Adrenal gland (tissue), 12 donors: Measurements from ENCODE around the gene CCDC146. TPM values are rescaled to one million over a fixed set of nuclear protein-coding genes. Genes with fewer than 3 reads are reported as not detected.

Experiments
- DNase-seq, 7 donors: peaks; one replicate each; pipeline ENCODE4 v3.0.0-alpha.2; 2019 to 2020
- H3K27ac ChIP-seq, 5 donors: fragments of 200-600 bp; sonication (generic) in 4 of 5; 1 replicate in 3 of 5; 2 replicates in 2 of 5; pipeline versions ENCODE4 v1.5.1 to v1.8.0; 2016 to 2020; ENCODE audit warnings: mild to moderate bottlenecking in 1 of 5
- H3K27me3 ChIP-seq: fragments of 200-600 bp; 2 replicates; pipeline ENCODE4 v1.8.0; 2021
- H3K36me3 ChIP-seq, 2 donors: fragments of 200-600 bp; replicated peaks in 1 of 2; 1 replicate in 1 of 2; 2 replicates in 1 of 2; pipeline versions ENCODE4 v1.5.1 to v1.8.0; 2018 to 2022
- H3K4me1 ChIP-seq, 2 donors: fragments of 200-600 bp; replicated peaks in 1 of 2; 1 replicate in 1 of 2; 2 replicates in 1 of 2; pipeline versions ENCODE4 v1.5.1 to v1.8.0; 2018 to 2021
- H3K4me3 ChIP-seq, 4 donors: fragments of 200-600 bp; sonication (generic) in 3 of 4; one replicate each; pipeline ENCODE4 v1.5.1; 2016 to 2018
- H3K9me3 ChIP-seq, 3 donors: fragments of 200-600 bp; sonication (generic) in 1 of 3; replicated peaks in 1 of 3; 1 replicate in 2 of 3; 2 replicates in 1 of 3; pipeline versions ENCODE4 v1.5.1 to v1.8.0; 2016 to 2021
- POLR2A ChIP-seq, 2 donors: fragments of 450-650 bp; IDR thresholded peaks; one replicate each; pipeline ENCODE4 v1.6.1; 2017; ENCODE audit warnings: antibody characterized with exemption in 2 of 2, mild to moderate bottlenecking in 2 of 2, moderate library complexity in 1 of 2
- WGBS, 4 donors: extraction: QIAGEN DNeasy Blood & Tissue Kit in 2 of 4; methylation state at CpG; one replicate each; pipeline versions ENCODE4 v1.1.5 to v1.1.7; 2013 to 2017; 5-methylcytosine and 5-hydroxymethylcytosine counted together
- intact Hi-C, 2 donors: fragments of 100-400 bp; cut with DNase I; formaldehyde crosslinking; loops; one replicate each; pipeline versions ENCODE4 v1.14.1 to v1.15.0; 2022 to 2023
- polyA plus RNA-seq, 3 donors: library from polyadenylated mRNA; stranded (reverse); fragments of 200-250 nt in 2 of 3; fragments of 350-450 nt in 1 of 3; fragmentation: Illumina TruSeq in 1 of 3; extraction: RNeasy Lipid Tissue Mini Kit (QIAGEN cat#74804) in 1 of 3; gene quantifications; one replicate each; pipeline ENCODE4 v1.2.3, GENCODE V29; 2013 to 2014
- total RNA-seq, 9 donors: library from RNA; depleted of rRNA in 4 of 9; stranded (reverse); fragments of >200 nt in 4 of 9; fragments of 120-200 nt in 1 of 9; fragmentation: NEBNext Ultra II Directional in 1 of 9; extraction: Animal tissue kit (Norgen Biotek cat#: 25700) in 1 of 9; gene quantifications; one replicate each; pipeline versions ENCODE4 v1.1.0 to v1.2.4, GENCODE V29; 2013 to 2023
- TF ChIP-seq, protein P1 (sequence below), 6 experiments: fragments of 450-650 bp in 4 of 6; fragments of 200-600 bp in 2 of 6; sonication (generic) in 1 of 6; IDR thresholded peaks; 1 replicate in 5 of 6; 2 replicates in 1 of 6; pipeline versions ENCODE4 v1.5.1 to v1.8.0; 2016 to 2021; ENCODE audit warnings: antibody characterized with exemption in 6 of 6, mild to moderate bottlenecking in 2 of 6, moderate library complexity in 1 of 6
- donor health status: healthy with polysubstance abuse.
- donor health status: Bipolar disorder and iron deficiency.
- donor health status: DM: yes; HTN: yes; CAD: no.
- donor health status: DM: no; HTN: no; CAD: no.
- donor health status: DM: no; HTN: no; CAD: no.
- donor health status: DM: yes; HTN: yes; CAD: no.

CCDC146 gene
- total and polyA plus RNA-seq, 12 donors, result 0.79 to 8.7 (median 5.1) TPM

DNA sequence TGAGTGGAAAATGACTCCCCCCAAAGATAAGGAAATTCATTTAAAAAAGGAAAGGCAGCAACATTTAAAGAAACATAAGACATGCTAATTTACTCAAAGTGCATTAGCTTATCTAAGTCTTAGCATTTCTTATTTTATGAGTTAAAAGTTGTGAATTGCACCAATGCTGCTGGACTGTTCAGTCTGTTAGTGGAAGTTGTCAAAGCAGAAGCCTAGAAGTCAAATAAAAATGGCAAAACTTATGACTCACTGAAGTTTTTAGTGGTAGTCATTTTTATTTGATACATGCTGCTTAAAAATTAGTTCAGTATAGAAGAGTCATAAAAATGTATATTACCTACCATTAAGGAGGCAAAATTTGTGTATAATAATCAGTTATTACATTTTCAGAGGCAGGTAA is 168.0 kb downstream of the CCDC146 start:
- H3K4me3 ChIP-seq, result no peak overlapping the region
- no peak overlapping the region for H3K27ac ChIP-seq
- intact Hi-C loops, result no loop called here
- H3K27me3 ChIP-seq, result no peaks in the 10 kb centered on the region
- no peaks in the 10 kb centered on the region for H3K36me3 ChIP-seq
- no peak for DNase-seq
- no peak for TF ChIP-seq POLR2A (IDR thresholded peaks at IDR 0.05)
- TF ChIP-seq, protein P1, sequence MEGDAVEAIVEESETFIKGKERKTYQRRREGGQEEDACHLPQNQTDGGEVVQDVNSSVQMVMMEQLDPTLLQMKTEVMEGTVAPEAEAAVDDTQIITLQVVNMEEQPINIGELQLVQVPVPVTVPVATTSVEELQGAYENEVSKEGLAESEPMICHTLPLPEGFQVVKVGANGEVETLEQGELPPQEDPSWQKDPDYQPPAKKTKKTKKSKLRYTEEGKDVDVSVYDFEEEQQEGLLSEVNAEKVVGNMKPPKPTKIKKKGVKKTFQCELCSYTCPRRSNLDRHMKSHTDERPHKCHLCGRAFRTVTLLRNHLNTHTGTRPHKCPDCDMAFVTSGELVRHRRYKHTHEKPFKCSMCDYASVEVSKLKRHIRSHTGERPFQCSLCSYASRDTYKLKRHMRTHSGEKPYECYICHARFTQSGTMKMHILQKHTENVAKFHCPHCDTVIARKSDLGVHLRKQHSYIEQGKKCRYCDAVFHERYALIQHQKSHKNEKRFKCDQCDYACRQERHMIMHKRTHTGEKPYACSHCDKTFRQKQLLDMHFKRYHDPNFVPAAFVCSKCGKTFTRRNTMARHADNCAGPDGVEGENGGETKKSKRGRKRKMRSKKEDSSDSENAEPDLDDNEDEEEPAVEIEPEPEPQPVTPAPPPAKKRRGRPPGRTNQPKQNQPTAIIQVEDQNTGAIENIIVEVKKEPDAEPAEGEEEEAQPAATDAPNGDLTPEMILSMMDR (IDR thresholded peaks at IDR 0.05), result no peak
- H3K9me3 ChIP-seq, result no peaks in the 10 kb centered on the region
- no peaks in the 10 kb centered on the region for H3K4me1 ChIP-seq

DNA sequence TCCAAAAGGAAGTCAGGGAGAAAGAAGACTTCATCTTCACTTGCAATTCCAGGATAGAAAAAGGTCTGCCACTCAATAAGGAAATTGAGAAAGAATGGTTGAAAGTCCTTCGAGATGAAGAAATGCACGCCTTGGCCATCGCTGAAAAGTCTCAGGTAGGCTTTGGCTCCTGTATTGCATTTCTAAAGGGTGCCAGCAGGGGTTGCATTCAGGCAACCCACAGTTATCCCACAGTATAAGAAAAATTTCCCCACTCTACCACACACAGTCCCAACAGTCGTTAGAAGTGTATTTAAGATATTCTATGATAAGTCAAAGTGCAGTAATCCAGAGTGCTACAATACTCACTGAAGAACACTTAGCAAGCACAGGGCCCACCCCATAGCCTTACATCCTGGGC is 170.6 kb downstream of the CCDC146 start:
- Histone ChIP-seq H3K27ac (no peak overlapping the region), H3K4me1 (no peaks in the 10 kb centered on the region), H3K36me3 (no peaks in the 10 kb centered on the region), H3K9me3 (no peaks in the 10 kb centered on the region), H3K27me3 (no peaks in the 10 kb centered on the region), H3K4me3 (no peak overlapping the region)
- 78 to 91% (median 88%) methylated on average over 4 of the region's 4 CpGs for WGBS, 4 donors
- intact Hi-C loops, result no loop called here
- no peak for DNase-seq
- no peak for TF ChIP-seq POLR2A (IDR thresholded peaks at IDR 0.05)
- TF ChIP-seq, protein P1 (IDR thresholded peaks at IDR 0.05), result no peak

DNA sequence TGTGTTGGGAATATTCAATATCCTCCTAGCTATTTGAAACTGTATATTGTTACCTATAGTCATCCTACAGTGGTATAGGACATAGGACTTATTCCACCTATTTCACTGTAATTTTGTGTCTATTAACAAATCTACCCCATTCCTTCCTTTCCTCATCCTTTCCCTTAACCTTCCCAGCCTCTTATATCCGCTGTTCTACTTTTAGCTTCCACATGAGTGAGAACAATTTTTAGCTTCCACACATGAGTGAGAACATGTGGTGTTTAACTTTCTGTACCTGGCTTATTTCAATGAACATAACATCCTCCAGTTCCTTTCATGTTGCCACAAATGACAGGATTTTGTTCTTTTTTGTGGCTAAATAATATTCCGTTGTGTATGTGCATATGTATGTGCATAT is 173.1 kb downstream of the CCDC146 start:
- Histone ChIP-seq H3K36me3 (no peaks in the 10 kb centered on the region), H3K4me1 (no peaks in the 10 kb centered on the region), H3K9me3 (no peaks in the 10 kb centered on the region), H3K27ac (no peak overlapping the region), H3K27me3 (no peaks in the 10 kb centered on the region), H3K4me3 (no peak overlapping the region)
- TF ChIP-seq, protein P1 (IDR thresholded peaks at IDR 0.05), result no peak
- no peak for TF ChIP-seq POLR2A (IDR thresholded peaks at IDR 0.05)
- intact Hi-C loops, result no loop called here
- WGBS, 4 donors, result 89 to 98% (median 91%) methylated on average over 2 of the region's 2 CpGs
- DNase-seq, result no peak

DNA sequence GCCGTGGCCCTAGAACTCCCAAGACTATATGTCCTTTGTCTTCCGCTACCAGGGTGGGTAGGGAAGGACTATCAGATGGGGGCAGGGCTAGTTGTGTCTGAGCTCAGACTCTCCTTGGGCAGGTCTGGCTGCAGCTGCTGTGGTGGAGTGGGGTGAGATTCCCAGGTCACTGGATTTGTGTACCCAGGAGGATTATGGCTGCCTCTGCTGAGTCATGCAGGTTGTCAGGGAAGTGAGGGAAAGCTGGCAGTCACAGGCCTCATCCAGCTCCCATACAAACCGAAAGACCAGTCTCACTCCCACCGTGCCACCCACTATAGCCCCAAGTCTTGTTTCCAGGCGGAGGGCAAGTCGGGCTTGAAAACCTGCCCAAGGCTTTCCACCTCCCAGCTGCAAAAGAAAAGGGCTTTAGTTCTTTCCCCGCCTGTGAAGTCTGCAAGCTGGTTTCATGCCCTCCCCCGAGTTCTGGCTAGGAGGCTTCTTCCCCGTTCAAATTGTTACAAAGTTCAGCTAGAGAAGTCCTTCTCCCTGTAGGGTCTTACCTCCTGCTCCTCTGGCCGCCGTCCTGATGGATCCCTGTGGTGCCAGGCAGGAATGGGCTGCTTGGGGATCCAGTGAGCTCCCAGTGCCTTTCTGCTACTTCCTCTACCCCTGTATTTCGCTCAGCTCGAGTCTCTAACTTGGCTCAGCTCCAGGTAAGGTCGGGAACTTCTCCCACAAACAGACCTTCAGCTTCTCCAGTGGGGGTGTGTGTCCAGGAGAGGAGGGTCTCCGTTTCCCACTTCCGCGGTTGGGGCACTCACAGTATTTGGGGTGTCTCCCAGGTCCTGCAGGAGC is 184.0 kb downstream of the CCDC146 start:
- Histone ChIP-seq H3K4me3 (no peak overlapping the region), H3K4me1 (no peaks in the 10 kb centered on the region), H3K27ac (no peak overlapping the region), H3K36me3 (no peaks in the 10 kb centered on the region), H3K9me3 (no peaks in the 10 kb centered on the region), H3K27me3 (no peaks in the 10 kb centered on the region)
- TF ChIP-seq POLR2A (IDR thresholded peaks at IDR 0.05), result no peak
- TF ChIP-seq, protein P1 (IDR thresholded peaks at IDR 0.05), result no peak
- 78 to 89% (median 82%) methylated on average over 16 to 17 of the region's 17 CpGs for WGBS, 4 donors
- no peak for DNase-seq
- intact Hi-C loops, result no loop called here
